Colon (tissue), 2 donors: Measurements from ENCODE around the gene P2RY6.

ENCODE experiments used
- FAIRE-seq: peaks from 2 replicates; lab custom pipeline; 2012; peaks lifted over from hg19 to GRCh38; lab: Jason Lieb, UNC
- donor health status: control.
- donor health status: control.

P2RY6 gene

DNA sequence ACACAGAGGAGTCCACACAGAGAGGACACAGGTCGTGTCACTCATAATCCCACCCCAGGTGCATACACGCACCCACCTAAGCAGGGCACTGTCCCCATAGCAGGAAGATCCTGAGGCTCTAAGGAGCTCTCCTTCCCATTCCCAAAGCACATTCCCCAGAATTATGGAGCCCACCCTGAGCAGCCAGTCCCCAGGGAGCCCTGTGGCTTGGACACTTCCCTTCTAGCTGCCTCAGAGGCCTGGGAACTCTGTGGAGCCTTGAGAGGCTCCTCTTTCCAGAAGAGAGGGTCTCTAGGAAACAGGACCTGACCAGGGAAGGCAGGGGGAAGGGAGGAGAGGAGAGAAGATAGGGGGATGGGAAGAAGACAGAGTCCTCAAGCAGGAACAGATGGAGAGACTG is 65.7 kb downstream of the P2RY6 start:
- FAIRE-seq, result no peak

GRCh38 chr11:73338279-73338678 is 66.1 kb downstream of the P2RY6 start:
- no peak for FAIRE-seq

DNA sequence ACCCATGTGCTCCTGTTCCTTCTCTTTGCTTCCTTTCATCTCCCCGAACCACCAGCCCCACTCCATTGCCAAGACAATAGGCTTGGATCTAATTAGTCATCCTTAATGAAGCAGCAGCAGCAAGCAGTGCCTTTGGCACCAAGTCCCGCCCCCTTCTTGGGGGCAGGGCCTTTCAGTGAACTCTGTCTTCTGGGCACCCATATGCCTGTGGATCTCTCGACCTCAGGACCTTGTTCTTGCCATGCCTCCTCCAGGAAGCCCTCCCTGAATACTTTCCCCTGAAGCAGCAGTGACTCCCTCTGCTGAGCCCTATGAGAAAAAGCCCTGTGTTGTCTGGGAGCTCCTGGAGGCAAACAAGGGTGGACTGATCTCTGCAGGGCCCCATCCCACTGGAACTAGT is 68.0 kb downstream of the P2RY6 start:
- FAIRE-seq, result no peak

DNA sequence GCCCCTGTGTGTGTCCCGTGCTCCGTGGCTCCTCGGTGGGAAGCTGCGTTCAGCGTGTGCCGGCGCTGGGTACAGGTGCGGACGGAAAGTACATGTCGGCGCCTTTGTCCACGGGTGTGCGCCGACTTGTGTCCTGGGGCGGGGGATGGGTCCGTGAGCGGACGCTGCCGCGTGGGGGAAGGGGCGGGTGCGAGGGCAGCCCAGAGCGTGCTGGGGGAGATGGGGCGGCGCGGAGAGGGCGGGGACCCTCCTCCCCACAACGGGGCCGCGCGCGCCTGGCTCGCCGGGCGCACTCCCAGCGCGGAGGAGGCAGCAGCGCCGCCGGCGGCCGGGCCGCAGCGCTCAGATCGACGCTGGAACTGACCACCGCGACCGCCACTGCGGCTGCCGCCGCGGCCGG is 70.5 kb downstream of the P2RY6 start:
- no peak for FAIRE-seq

GRCh38 chr11:73343076-73343873 is 71.1 kb downstream of the P2RY6 start:
- no peak for FAIRE-seq

GRCh38 chr11:73344191-73344607 is 72.1 kb downstream of the P2RY6 start:
- no peak for FAIRE-seq

- FAIRE-seq, result no peak
Observed at GRCh38 chr11:73345481-73346160, 73.5 kb downstream of the P2RY6 start.

- no peak for FAIRE-seq
Observed at GRCh38 chr11:73346186-73346935, 74.2 kb downstream of the P2RY6 start.

DNA sequence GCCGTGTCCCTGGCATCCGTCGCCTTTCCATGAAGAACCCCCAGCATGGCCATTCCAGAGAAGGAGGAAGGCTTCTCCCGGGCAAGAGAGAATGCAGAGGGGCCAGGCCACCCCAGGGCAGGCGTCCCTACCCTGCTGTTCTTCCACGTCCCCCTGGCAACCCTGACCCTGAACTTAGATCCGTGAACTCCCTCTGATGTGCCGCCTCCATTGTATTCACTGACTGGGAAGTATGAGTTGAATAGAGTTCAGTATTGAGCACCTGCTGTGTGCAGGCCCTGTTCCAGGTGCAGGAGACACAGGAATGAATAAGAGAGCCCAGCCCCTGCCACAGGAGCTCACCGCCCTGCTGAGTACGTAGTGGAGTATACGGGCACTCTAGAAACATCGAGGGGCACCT is 74.9 kb downstream of the P2RY6 start:
- FAIRE-seq, result no peak
